GM12891 (cell line): ENCODE results near the gene ATF1.
"Not testable (repeated sequence)": the region's sequence is repeated elsewhere in the genome, so short reads cannot be mapped to it uniquely, and the experiment has no call there.

Experiments
- DNase-seq: peaks from one replicate; pipeline ENCODE4 v3.0.0; 2011; ENCODE audit warnings: low spot score; ENCODE audit not compliant: insufficient read length
- FAIRE-seq: peaks from 2 replicates; lab custom pipeline; 2011; peaks lifted over from hg19 to GRCh38; lab: Jason Lieb, UNC
- PAX5 ChIP-seq: IDR thresholded peaks from 2 replicates; pipeline ENCODE4 v1.6.1; 2011; ENCODE audit warnings: low read length, moderate library complexity, mild to moderate bottlenecking; ENCODE audit not compliant: insufficient read depth, severe bottlenecking
- POLR2A ChIP-seq: IDR thresholded peaks from 2 replicates; pipeline ENCODE4 v1.6.1; 2011; ENCODE audit warnings: low read depth, low read length, control low read depth
- POLR2AphosphoS5 ChIP-seq: IDR thresholded peaks from 2 replicates; pipeline ENCODE4 v1.6.1; 2011; ENCODE audit warnings: low read depth, low read length, control low read depth
- POU2F2 ChIP-seq: IDR thresholded peaks from 2 replicates; pipeline ENCODE4 v1.6.1; 2011; ENCODE audit warnings: low read depth, mild to moderate bottlenecking, control low read depth, low read length, moderate library complexity
- SPI1 ChIP-seq: IDR thresholded peaks from 2 replicates; pipeline ENCODE4 v1.6.1; 2011; ENCODE audit warnings: low read depth, low read length, control low read depth
- TAF1 ChIP-seq: IDR thresholded peaks from 2 replicates; pipeline ENCODE4 v1.6.1; 2011; ENCODE audit warnings: low read depth, low read length, control low read depth

Gene ATF1

GRCh38 chr12:50824914-50825313, 61.0 kb downstream of the ATF1 start:
- FAIRE-seq = no peak
- TF ChIP-seq PAX5 (no peak), TAF1 (no peak), POLR2A (no peak), POLR2AphosphoS5 (no peak), POU2F2 (no peak), SPI1 (no peak)
- DNase-seq = no peak

GRCh38 chr12:50825372-50825838, 61.5 kb downstream of the ATF1 start:
- DNase-seq (no peak), FAIRE-seq (no peak)
- TF ChIP-seq PAX5 = no peak
- no peak for TF ChIP-seq POU2F2
- TF ChIP-seq POLR2A = no peak
- TF ChIP-seq POLR2AphosphoS5 = no peak
- no peak for TF ChIP-seq SPI1
- TF ChIP-seq TAF1 = no peak

- DNase-seq (no peak), FAIRE-seq (no peak)
- TF ChIP-seq SPI1 = no peak
- TF ChIP-seq POLR2A = no peak
- TF ChIP-seq POLR2AphosphoS5 = no peak
- TF ChIP-seq POU2F2 = no peak
- TF ChIP-seq TAF1 = no peak
- no peak for TF ChIP-seq PAX5
Measured at GRCh38 chr12:50828121-50828520, 64.2 kb downstream of the ATF1 start.

GRCh38 chr12:50828886-50829285, 65.0 kb downstream of the ATF1 start:
- no peak for DNase-seq

GRCh38 chr12:50833801-50834200, 69.9 kb downstream of the ATF1 start:
- FAIRE-seq, DNase-seq: not testable (repeated sequence)

More at GRCh38 chr12:50828886-50829285, 65.0 kb downstream of the ATF1 start:
- TF ChIP-seq POLR2AphosphoS5 (no peak), POLR2A (no peak), SPI1 (no peak), TAF1 (no peak), PAX5 (no peak), POU2F2 (no peak)
- FAIRE-seq = no peak

- DNase-seq (no peak), FAIRE-seq (no peak)
- TF ChIP-seq POLR2AphosphoS5 (no peak), POLR2A (no peak), SPI1 (no peak), TAF1 (no peak), POU2F2 (no peak), PAX5 (no peak)
Measured at GRCh38 chr12:50839042-50839441, 75.1 kb downstream of the ATF1 start.

- no peak for DNase-seq
- TF ChIP-seq PAX5 = no peak
- TF ChIP-seq POU2F2 = no peak
- TF ChIP-seq SPI1 = no peak
- TF ChIP-seq POLR2A = no peak
- TF ChIP-seq POLR2AphosphoS5 = no peak
- no peak for TF ChIP-seq TAF1
- FAIRE-seq = no peak
Measured at GRCh38 chr12:50840809-50841487, 77.0 kb downstream of the ATF1 start.

- FAIRE-seq (no peak), DNase-seq (no peak)
- TF ChIP-seq POU2F2 (no peak), PAX5 (no peak), TAF1 (no peak), SPI1 (no peak), POLR2A (no peak), POLR2AphosphoS5 (no peak)
Measured at GRCh38 chr12:50841716-50842531, 78.0 kb downstream of the ATF1 start.

- DNase-seq (no peak), FAIRE-seq (no peak)
- TF ChIP-seq POU2F2 (no peak), POLR2A (no peak), POLR2AphosphoS5 (no peak), TAF1 (no peak), PAX5 (no peak), SPI1 (no peak)
Measured at GRCh38 chr12:50842637-50843493, 79.0 kb downstream of the ATF1 start, which contains the start of gene TMPRSS12. Gene TMPRSS12 (plus strand): TSS chr12:50842926. CDS start chr12:50842965, 39 bp downstream.
